HG03103 (cell line): ENCODE results near the gene ITPR2.
"Not testable (repeated sequence)": the region's sequence is repeated elsewhere in the genome, so short reads cannot be mapped to it uniquely, and the experiment has no call there.

ENCODE experiments used
- ATAC-seq: cut with Tn5 transposase; IDR thresholded peaks from one replicate; pipeline ENCODE4 v1.9.1; 2021; ENCODE audit warnings: low read depth; ENCODE audit not compliant: unreplicated experiment

Gene ITPR2

GRCh38 chr12:26767865-26768264 is 65.1 kb downstream of the ITPR2 start:
- no peak for ATAC-seq

- no peak for ATAC-seq
Measured at GRCh38 chr12:26767116-26767515, 65.9 kb downstream of the ITPR2 start.

GRCh38 chr12:26762186-26762585 is 70.8 kb downstream of the ITPR2 start:
- no peak for ATAC-seq

DNA sequence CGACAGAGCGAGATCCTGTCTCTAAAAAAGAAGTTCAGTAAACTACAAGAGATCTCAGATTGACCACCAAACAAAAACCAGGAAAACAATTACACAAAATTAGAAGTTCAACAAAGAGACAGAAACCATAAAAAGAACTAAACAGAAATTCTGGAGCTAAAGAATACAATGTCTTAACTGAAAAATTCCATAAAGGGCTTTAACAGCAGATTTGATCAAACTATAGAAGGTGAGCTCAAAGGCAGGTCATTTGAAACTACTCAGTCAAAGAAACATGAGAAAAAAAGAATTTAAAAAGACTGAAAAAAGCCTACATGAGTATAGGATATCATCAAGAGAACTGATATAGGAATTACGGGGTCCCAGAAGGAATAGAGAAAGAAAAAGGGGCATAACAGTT is 71.2 kb downstream of the ITPR2 start:
- no peak for ATAC-seq

DNA sequence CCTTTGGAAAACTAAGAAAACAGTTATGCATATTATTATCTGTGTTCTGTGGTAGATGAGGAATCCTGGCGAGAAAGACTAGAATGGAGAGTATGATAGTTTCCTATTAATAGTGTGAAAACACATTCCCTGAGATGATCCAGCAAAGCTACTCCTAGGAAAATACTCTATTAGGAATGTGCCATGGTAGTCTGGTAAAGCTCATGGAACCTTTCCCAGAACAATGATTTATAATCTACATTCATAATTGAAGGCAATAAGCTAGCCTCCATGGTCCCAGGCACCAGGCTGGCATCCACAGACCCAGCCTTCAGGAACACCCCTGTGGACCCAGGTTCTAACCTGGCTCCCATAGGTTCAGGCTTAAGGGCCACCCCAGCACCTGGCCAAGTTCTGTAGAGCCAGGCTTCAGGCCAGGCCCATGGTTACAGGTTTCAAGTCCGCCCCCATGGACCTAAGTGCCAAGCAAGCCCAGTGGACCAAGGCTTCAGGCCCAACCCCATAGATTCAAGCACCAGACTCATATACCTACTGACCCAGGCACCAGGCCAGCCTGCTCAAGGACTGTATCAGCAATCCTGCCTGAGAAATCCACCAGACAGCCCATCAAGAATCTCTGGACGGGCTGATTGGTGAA is 72.2 kb downstream of the ITPR2 start:
- ATAC-seq = no peak

GRCh38 chr12:26755362-26755761 is 77.6 kb downstream of the ITPR2 start:
- not testable (repeated sequence) for ATAC-seq

DNA sequence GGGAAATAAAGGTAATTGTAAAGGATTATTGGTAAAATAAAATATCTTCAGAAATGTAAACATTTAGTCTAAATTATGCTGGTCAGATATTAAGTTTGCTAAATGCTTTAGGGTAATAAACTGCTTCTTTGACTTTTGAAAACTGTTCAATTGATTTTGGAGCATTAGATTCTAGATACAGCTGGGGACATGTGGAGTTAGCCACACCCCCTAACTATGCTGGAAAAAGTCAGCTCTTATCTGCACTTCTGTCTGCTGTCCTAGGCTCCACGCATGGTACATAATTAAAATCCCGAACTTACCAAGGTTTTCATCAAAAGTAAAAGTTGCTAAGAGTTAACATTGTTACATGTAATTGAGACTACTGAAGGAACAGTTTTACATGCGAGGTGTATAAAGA is 78.8 kb downstream of the ITPR2 start:
- no peak for ATAC-seq

GRCh38 chr12:26751179-26751578 is 81.8 kb downstream of the ITPR2 start:
- no peak for ATAC-seq

- ATAC-seq = peak; percentile 52
Measured at GRCh38 chr12:26750531-26751175, 82.3 kb downstream of the ITPR2 start.

GRCh38 chr12:26749781-26750180 is 83.2 kb downstream of the ITPR2 start:
- peak; percentile 70 for ATAC-seq

DNA sequence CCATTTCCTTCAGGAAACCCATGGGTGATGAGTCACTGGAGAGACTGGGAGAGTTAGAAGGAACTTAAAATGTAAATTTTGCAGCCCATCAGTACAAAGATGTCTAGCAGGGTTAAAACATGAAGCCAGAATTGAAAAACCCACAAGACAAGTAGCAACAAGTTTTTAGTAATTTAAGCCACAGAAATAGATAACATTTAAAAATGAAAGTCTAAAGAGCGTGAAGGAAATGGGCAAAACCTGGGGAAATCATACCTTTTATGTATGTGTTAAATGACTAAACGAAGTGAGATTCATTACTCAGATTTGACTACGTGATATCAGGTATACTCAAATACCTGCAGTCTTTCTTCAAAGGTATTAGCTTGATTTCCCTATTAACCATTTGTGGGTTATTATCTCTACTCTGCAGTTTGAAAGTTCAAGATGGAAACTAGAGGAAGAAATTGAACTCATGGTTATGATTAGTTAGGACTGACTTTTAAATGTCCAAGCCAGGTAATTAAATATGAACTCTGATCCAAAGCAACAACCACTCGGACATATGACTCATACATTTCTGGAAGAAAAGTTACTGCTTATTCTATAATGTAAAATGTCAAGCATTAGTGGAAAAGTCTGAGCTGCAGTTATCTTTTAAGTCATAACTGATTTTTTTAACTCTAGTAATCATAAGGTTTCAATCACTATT is 84.1 kb downstream of the ITPR2 start:
- no peak for ATAC-seq

- ATAC-seq = no peak
Measured at GRCh38 chr12:26748412-26748740, 84.6 kb downstream of the ITPR2 start.

DNA sequence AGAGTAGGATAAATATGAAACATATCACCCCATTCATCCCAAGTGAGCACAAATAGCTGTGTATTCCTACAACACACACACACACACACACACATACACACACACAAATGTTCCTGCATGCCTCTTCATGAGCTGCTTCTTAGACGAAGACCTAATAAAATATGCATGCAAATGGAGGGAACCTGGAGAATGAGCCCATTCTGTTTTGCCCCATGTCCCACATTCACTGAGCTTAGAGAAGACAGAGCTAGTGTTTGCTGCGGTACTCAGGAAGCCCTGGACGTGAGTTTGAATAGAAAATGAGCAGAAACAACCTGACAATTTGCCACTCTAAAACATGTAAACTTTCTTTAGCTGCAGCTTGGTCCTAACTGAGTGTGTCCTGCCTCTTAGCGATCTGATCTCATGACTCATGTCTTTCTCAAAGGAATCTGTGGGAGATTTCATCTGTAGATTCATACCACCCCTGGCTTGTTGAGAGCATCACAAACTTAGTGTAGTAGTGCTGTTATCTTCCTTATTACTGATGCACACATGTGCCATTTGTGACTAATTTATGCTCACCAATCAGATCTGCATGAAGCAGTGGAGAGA is 86.8 kb downstream of the ITPR2 start:
- ATAC-seq = no peak

DNA sequence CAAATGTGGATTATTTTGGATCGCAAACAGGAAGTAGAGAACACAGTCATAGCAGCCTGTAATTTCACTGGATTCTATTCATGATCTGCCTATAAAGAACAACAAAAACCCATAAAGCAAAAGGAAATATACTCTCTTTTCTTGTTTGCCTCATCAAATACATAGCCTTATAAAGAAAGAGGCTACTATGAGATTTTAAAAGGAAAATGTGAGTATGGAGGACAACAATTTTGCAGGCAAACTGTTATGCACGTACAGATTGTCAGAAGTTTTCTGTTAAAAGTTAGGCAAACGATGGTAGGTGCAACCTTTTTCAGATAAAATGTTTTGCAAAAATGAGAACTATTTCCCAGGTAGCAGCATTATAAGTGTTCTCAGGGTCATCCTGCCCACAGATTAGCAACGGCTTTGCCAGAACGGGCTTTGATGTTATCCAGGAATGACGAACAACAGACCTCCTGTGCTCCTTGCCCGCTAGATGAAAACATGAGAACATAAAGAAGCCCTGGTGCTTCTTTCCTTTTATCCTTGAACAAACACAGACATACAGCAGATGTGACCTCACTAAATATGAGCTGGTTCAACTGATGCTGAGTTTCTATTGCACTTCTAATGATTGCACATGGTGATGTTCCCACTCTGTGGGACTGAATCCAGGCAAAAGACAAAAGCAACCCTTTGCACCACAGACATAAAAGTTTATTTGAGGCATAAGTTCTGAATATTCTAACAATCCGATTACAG is 88.1 kb downstream of the ITPR2 start:
- no peak for ATAC-seq

DNA sequence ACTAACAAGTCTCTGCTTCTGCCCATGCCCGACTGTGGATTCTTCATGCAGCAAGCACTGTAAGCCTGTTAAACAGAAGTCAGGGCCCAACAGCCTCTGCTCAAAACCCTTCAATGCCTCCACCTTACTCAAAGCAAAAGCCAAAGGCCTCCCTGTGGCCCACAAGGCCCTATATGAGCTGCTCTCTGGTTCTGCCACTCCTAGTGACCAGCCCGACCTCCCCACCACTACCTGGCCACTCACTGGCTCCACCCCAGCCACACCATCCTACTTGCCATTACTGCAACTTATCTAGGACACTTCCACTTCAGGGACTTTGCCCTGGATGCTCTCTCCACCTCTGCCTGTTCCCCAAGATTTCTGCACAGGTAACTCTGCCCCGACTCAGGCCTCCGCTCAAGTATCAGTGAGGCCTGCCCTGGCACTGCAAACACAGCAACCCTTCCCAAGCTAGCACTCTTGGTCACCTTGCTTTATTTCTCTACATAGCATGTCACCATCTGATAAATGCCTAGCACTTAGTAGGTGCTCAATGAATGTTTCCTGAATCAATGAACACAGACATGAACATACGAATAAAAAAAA is 88.9 kb downstream of the ITPR2 start:
- no peak for ATAC-seq

DNA sequence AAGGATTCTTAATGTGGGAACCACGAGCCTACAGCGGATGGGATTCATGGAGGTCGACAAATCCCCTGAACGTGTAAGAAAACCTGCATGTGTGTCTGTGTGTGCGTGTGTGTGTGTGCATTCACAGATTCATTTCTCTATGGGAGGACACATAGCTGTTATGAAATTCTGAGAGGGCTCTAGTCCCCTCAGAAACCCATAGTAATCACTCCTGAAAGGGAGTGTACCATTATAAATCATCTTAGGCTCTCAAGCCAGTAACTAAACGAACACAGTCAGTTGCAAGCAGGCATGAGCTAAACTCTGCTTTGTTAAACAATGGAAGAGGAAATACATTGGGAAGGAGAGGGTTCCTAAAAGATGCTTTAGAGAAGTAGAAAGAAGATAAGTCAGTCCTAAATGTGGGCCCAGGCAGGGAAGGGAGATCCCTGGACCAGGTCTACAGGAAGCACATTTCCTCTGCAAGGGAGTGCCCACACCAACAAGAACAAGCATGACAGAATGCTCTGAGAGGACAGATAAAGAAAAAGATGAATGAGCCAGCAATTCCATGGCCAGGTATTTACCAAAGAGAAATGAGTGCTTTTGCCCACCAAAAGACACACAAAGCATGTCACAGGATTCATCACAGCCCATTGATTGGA is 91.3 kb downstream of the ITPR2 start:
- no peak for ATAC-seq

GRCh38 chr12:26740991-26741390 is 92.0 kb downstream of the ITPR2 start:
- no peak for ATAC-seq

GRCh38 chr12:26740348-26740747 is 92.6 kb downstream of the ITPR2 start:
- no peak for ATAC-seq

- ATAC-seq = no peak
Measured at GRCh38 chr12:26737487-26738030, 95.4 kb downstream of the ITPR2 start.
